PC-9 (cell line): ENCODE results near the gene MMP25. TPM values are rescaled to one million over a fixed set of nuclear protein-coding genes. Genes with fewer than 3 reads are reported as not detected.
A peak's percentile ranks its signal among the peaks of the same experiment; 100 is the strongest.

Experiments used
- BruUV-seq: library from RNA; stranded (reverse); fragments of 400-500 nt; replicated peaks from 2 replicates; lab custom pipeline; 2021; lab: Mats Ljungman, UMichigan
- CTCF ChIA-PET: fragments of 300-600 bp; sonication (Branson Sonifier 250); formaldehyde crosslinking; loops from one replicate; lab custom pipeline; 2022; ENCODE audit warnings: antibody characterized with exemption; lab: Charles Lee
- POLR2A ChIA-PET: fragments of 300-600 bp; sonication (Branson Sonifier 250); formaldehyde crosslinking; loops from one replicate; lab custom pipeline; 2022; ENCODE audit warnings: antibody characterized with exemption; ENCODE audit not compliant: unreplicated experiment; lab: Charles Lee
- DNase-seq, 2 experiments: peaks; one replicate each; pipeline versions ENCODE4 v3.0.0 to v3.0.0-alpha.2; 2015 to 2022; ENCODE audit warnings: mixed read lengths in 1 of 2
- H2AFZ ChIP-seq: fragments of 200-600 bp; sonication (generic); 2 replicates; pipeline ENCODE4 v1.8.1; 2017; ENCODE audit warnings: antibody characterized with exemption
- H3F3A ChIP-seq: fragments of 200-600 bp; sonication (generic); 2 replicates; pipeline ENCODE4 v1.8.1; 2017; ENCODE audit warnings: antibody characterized with exemption, mild to moderate bottlenecking, low read depth; ENCODE audit not compliant: insufficient read depth
- H3K27ac ChIP-seq: fragments of 200-600 bp; sonication (generic); 2 replicates; pipeline ENCODE4 v1.6.1; 2016; ENCODE audit warnings: mixed run types
- H3K27me3 ChIP-seq: fragments of 200-600 bp; sonication (generic); 2 replicates; pipeline ENCODE4 v1.6.1; 2016; ENCODE audit warnings: low read depth, mixed run types; ENCODE audit not compliant: insufficient read depth
- H3K36me3 ChIP-seq: fragments of 200-600 bp; sonication (generic); 2 replicates; pipeline ENCODE4 v1.6.1; 2016; ENCODE audit warnings: low read depth, mixed run types
- H3K4me1 ChIP-seq: fragments of 200-600 bp; sonication (generic); replicated peaks from 2 replicates; pipeline ENCODE4 v1.6.1; 2016; ENCODE audit warnings: mixed run types; ENCODE audit not compliant: insufficient read depth
- H3K4me2 ChIP-seq: fragments of 200-600 bp; sonication (generic); 2 replicates; pipeline ENCODE4 v1.6.1; 2017; ENCODE audit warnings: mixed run types
- H3K4me3 ChIP-seq: fragments of 200-600 bp; sonication (generic); 2 replicates; pipeline ENCODE4 v1.6.1; 2016; ENCODE audit warnings: mixed run types
- H3K79me2 ChIP-seq: fragments of 200-600 bp; sonication (generic); 2 replicates; pipeline ENCODE4 v1.6.1; 2017; ENCODE audit warnings: low read depth, mixed run types
- H3K9me2 ChIP-seq: fragments of 200-600 bp; sonication (generic); 2 replicates; pipeline ENCODE4 v1.8.1; 2017; ENCODE audit warnings: mild to moderate bottlenecking; ENCODE audit not compliant: insufficient read depth
- H3K9me3 ChIP-seq: fragments of 200-600 bp; sonication (generic); 2 replicates; pipeline ENCODE4 v1.8.1; 2016; ENCODE audit warnings: low read depth; ENCODE audit not compliant: insufficient read depth
- H4K20me1 ChIP-seq: fragments of 200-600 bp; sonication (generic); 2 replicates; pipeline ENCODE4 v1.8.1; 2017; ENCODE audit not compliant: insufficient read depth
- EZH2 ChIP-seq: fragments of 200-600 bp; sonication (generic); IDR thresholded peaks from 2 replicates; pipeline ENCODE4 v1.8.0; 2017; ENCODE audit warnings: antibody characterized with exemption, low read depth
- intact Hi-C: fragments of 100-400 bp; cut with micrococcal nuclease; formaldehyde crosslinking; loops from one replicate; pipeline ENCODE4 v1.10.0; 2022; ENCODE audit not compliant: unreplicated experiment
- total RNA-seq: library from RNA; stranded (reverse); gene quantifications from 2 replicates; pipeline ENCODE4 v1.2.3, GENCODE V29; 2021
- TF ChIP-seq, protein P1 (sequence below): fragments of 200-600 bp; sonication (generic); conservative IDR thresholded peaks from 2 replicates; pipeline ENCODE4 v1.6.1; 2017; ENCODE audit warnings: mixed run types, antibody characterized with exemption, mild to moderate bottlenecking, moderate library complexity

MMP25 gene
- total RNA-seq, 1 experiment from 2014 or later: 0.83 TPM

- Histone ChIP-seq H2AFZ (no peak overlapping the region), H3K4me2 (no peak overlapping the region), H3K9me2 (no peaks in the 10 kb centered on the region), H3K27me3 (no peaks in the 10 kb centered on the region), H3K4me3 (no peak overlapping the region), H3K79me2 (no peaks in the 10 kb centered on the region), H3K4me1 (peaks cover 10% of the 10 kb centered on the region; the same call in 1 of the 2 replicates), H3K36me3 (no peaks in the 10 kb centered on the region), H4K20me1 (no peaks in the 10 kb centered on the region), H3K9me3 (no peaks in the 10 kb centered on the region), H3K27ac (no peak overlapping the region), H3F3A (peaks cover 8% of the 10 kb centered on the region; the same call in 1 of the 2 replicates)
- no TSS peak for BruUV-seq
- intact Hi-C loops: loop anchor here (5.0 kb wide), 1 partner anchor 111 kb away; no protein-coding TSS in a partner anchor
- no peak for TF ChIP-seq EZH2
- TF ChIP-seq, protein P1, sequence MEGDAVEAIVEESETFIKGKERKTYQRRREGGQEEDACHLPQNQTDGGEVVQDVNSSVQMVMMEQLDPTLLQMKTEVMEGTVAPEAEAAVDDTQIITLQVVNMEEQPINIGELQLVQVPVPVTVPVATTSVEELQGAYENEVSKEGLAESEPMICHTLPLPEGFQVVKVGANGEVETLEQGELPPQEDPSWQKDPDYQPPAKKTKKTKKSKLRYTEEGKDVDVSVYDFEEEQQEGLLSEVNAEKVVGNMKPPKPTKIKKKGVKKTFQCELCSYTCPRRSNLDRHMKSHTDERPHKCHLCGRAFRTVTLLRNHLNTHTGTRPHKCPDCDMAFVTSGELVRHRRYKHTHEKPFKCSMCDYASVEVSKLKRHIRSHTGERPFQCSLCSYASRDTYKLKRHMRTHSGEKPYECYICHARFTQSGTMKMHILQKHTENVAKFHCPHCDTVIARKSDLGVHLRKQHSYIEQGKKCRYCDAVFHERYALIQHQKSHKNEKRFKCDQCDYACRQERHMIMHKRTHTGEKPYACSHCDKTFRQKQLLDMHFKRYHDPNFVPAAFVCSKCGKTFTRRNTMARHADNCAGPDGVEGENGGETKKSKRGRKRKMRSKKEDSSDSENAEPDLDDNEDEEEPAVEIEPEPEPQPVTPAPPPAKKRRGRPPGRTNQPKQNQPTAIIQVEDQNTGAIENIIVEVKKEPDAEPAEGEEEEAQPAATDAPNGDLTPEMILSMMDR: no peak
- ChIA-PET CTCF (interaction anchor here (0.6 to 1.7 kb wide), 2 partner anchors 24 to 77 kb away, joined by 3 to 6 read pairs; no protein-coding TSS in a partner anchor), POLR2A (interaction anchor here (0.6 kb wide), 1 partner anchor 108 kb away, joined by 5 read pairs; no protein-coding TSS in a partner anchor)
- no peak for DNase-seq
Measured at GRCh38 chr16:3056336-3057180, 10.2 kb downstream of the MMP25 start.

GRCh38 chr16:3057181-3058138 lies 11.1 kb downstream of the MMP25 start:
- no peaks in the 10 kb centered on the region for H3K27me3 ChIP-seq
- H2AFZ ChIP-seq: no peak overlapping the region
- ChIA-PET POLR2A (interaction anchor here (0.7 to 0.8 kb wide), 2 partner anchors 30 to 131 kb away, joined by 6 to 7 read pairs; partner anchors contain the start of gene OR1F1), CTCF (interaction anchor here (0.7 to 1.2 kb wide), 3 partner anchors 30 to 69 kb away, joined by 3 read pairs; no protein-coding TSS in a partner anchor)
- H3K79me2 ChIP-seq: no peaks in the 10 kb centered on the region
- H3K9me3 ChIP-seq: no peaks in the 10 kb centered on the region
- H4K20me1 ChIP-seq: no peaks in the 10 kb centered on the region
- no peak overlapping the region for H3K4me3 ChIP-seq
- no peak for TF ChIP-seq EZH2
- TF ChIP-seq, protein P1: no peak
- DNase-seq: no peak
- TSS peak; percentile 22 for BruUV-seq
- no peak overlapping the region for H3K27ac ChIP-seq
- H3F3A ChIP-seq: peaks cover 8% of the 10 kb centered on the region; the same call in 1 of the 2 replicates
- peaks cover 10% of the 10 kb centered on the region; the same call in 1 of the 2 replicates for H3K4me1 ChIP-seq
- peak overlapping the region; percentile 82 for H3K4me2 ChIP-seq
- intact Hi-C loops: loop anchor here (1.0 to 5.0 kb wide), 3 partner anchors 21 to 110 kb away; partner anchors contain the start of gene BICDL2
- no peaks in the 10 kb centered on the region for H3K9me2 ChIP-seq
- no peaks in the 10 kb centered on the region for H3K36me3 ChIP-seq
